Measurements from ENCODE around the gene YIF1A.

Gene YIF1A, protein sequence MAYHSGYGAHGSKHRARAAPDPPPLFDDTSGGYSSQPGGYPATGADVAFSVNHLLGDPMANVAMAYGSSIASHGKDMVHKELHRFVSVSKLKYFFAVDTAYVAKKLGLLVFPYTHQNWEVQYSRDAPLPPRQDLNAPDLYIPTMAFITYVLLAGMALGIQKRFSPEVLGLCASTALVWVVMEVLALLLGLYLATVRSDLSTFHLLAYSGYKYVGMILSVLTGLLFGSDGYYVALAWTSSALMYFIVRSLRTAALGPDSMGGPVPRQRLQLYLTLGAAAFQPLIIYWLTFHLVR

GRCh38 chr11:66288671-66289547 is at the start of gene YIF1A:
Gene YIF1A (minus strand): TSS chr11:66289143. CDS start chr11:66288985, 158 bp downstream.
- DNase-seq = peak; percentile 98

GRCh38 chr11:66337103-66337899 is 48.4 kb upstream of the YIF1A start:
- no peak for DNase-seq

GRCh38 chr11:66336234-66337102 is 47.5 kb upstream of the YIF1A start, which contains the start of gene RIN1:
Gene RIN1 (minus strand): TSS chr11:66336434. CDS start chr11:66336402, 32 bp downstream.
- no peak for DNase-seq

GRCh38 chr11:66335531-66336233 is 46.7 kb upstream of the YIF1A start:
- DNase-seq = no peak

GRCh38 chr11:66334605-66335442 is 45.9 kb upstream of the YIF1A start:
- no peak for DNase-seq

- no peak for DNase-seq
These were observed 45.1 kb upstream of the YIF1A start for GRCh38 chr11:66333896-66334604.

DNA sequence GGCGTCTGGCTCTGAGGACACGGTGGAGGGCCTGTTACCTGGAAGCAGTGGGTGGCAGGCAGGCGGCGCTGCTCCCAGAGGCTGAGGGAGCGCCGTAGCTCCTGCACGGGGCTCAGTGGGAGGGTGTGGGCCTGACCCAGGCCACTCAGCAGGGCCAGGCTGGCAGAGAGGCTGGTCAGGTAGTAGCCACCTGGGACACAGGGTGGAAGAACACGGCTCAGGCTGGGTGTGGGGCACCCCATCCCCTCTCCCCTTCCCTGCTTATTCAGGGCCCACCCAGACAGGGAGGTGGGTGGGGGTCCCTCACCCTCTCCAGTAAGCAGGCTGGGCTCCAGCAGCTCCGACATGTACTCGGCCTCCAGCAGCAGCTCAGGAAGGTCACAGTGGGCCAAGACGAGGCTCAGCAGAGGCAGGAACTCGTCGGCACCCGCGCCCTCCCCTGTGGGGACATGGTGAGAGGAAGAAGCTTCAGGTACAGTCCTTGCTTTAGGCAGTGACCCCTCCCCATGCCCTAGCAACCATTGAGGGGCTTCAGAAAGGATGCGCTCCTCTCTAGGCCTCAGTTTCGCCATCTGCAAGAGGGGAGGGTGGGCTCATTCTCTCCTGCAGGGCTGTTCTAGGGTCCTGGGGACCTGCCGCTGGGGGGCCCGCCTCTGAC is 44.4 kb upstream of the YIF1A start:
- no peak for DNase-seq

DNA sequence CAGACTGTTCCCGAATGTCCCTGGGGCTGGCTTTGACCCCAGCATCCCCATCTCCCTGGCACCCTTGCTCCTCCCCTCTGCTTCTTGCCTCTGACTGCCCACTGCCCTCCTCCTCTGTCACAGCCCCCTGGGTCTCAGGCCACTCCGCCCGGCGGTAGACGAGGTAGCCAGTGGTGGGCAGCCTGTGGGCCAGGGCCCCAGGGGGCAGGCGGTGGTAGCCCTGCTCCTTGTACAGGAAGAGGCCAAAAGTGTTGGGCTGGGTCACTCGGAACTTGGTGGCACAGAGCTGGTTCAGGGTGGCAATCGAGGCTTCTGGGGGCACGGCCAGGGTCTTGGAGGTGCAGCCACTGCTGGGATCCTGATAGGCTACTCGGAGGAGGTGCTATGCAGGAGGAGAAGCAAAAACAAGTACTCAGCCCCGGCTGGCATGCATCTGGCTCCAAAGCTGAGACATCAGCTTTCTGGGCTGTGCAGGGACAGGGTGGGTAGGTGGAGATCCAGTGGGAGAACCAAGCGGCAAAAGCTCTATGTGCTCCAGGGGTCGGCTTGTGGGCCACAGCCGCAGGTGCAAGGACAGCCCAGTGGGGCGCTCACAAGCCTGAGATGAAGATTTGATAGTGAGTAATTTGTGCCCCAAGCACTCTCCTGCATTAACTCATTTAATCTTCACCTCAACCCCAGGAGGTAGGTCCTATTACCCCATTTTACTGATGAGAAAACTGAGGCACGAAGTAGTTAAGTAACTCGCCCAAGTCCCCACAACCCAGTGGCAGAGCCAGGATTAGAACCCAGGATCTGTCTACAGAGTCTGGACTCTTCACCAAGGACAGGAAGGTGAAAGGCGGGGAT is 43.7 kb upstream of the YIF1A start:
- DNase-seq = no peak

DNA sequence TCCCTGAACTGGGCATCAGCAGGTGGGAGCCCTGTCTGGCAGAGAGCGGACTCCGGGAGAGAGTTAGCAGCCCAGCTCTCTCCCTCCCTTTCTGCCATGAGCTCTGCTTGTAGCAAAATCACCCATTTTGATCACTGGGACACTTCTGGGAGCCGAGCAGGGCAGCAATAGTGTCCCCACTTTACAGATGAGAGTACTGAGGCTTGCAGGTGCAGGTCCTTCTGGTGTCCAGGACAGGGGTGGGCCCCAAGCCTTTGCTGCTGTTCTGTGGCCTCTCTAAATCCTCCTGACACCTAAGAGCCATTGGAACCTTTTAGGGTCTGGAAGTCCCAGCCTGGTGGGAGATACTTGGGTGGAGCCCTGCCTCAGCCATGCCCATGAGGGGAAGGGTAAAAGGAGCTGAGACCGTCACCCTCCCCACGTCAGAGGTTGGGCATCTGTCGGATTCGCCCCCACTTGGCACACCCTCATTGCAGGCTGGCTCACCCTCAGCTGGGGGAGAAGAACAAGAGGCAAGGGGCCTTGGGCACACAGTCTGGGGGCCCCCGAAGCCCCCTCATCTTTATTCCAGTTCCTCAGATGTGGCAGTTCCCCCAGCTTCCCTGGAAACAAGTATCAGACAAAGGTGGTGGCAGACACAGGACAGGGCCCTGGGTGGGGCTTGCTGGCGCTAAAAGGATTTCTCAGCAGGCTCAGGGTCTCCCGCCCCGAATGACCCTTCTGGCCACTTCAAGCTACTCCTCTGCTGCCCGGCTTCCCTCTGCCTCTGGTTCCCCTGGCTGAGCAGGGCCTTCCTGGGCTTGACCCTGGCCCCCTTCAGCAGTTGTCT is 42.8 kb upstream of the YIF1A start:
- DNase-seq = no peak

DNA sequence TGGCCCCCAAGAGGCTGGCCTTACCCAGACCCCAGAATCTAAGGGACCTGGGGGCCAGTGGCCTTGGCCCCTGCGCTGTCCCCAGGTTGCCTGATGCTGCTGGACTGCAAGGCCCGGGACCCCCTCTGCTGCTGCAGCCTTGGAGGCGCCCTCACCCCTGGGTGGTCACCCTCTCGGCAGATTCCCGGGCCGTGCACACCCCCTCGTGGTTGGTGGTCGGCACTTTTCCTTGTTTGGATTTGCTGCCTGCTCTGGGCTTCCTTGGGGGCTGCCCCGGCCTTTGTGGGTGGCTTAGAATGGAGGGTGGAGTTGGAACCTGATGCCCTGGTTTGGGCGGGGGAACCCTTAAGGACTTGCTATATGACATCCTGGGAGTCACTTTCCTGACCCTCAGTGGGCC is 42.0 kb upstream of the YIF1A start:
- DNase-seq = no peak

GRCh38 chr11:66329165-66329673 is 40.3 kb upstream of the YIF1A start:
- DNase-seq = no peak

GRCh38 chr11:66328302-66329144 is 39.6 kb upstream of the YIF1A start:
- no peak for DNase-seq

DNA sequence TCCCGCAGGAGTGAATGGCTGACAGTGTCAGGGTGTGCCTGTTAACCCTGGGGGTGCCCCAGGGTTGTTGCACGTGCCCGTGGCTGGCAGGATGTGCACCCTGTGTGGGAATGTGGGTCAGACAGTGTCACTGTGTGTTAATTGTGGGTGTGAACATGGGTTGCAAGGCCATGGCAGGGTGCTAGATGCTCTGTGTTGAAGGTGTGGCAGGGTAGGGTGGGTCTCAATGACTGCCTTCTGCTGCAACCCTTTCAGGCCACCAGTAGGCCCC is 39.0 kb upstream of the YIF1A start:
- DNase-seq = no peak

DNA sequence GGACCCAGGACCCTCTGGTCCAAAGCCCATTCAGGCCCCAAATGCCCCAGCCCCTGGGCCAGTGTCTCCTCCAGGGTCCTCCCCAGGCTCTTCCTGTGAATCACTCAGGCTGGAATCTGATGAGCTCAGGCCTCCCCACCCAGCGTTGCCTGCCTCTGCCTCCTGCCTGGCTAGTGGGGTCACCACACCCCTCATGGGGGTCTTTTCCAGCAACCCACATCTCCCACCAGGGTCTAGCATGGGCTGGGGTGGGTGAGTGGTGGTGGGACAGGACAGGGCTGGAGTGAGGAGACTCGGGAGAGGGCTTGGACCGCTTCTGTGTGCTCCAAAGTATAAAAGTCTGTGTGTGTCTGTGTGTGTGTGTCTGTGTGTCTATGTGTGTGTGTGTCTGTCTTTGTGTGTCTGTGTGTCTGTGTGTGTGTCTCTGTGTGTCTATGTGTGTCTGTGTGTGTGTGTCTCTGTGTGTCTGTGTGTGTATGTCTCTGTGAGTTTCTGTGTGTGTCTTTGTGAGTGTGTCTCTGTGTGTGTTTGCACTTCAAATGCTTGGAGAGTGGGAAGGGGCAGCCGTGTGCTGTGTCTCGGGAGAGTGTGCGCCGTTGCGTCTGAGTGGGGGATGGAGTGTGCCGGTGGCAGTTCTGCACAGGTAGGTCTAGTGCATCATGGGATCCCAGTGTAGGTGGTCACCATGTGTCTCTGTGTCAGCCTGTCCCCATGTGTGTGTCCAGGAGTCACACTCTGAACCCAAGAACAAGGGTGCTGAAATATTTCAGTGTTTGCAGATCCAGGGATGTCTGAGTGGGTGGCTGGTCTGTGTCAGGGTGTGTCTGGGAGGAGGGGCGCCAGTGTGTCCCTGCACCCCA is 38.5 kb upstream of the YIF1A start:
- no peak for DNase-seq

All from NCI-H1417 treated with DMSO at 0.1 percent for 48 hours (cell line).